Heart left ventricle (tissue), 13 donors: ENCODE data around the gene ELFN2.

Experiments
- CTCF ChIP-seq, 12 donors: fragments of 200-600 bp; sonication (generic) in 4 of 12; IDR thresholded peaks; one replicate each; pipeline versions ENCODE4 v1.5.0 to v1.8.0; 2018 to 2022; ENCODE audit warnings: antibody characterized with exemption in 12 of 12, mild to moderate bottlenecking in 5 of 12
- POLR2A ChIP-seq, 2 donors: fragments of 450-650 bp; IDR thresholded peaks; one replicate each; pipeline ENCODE4 v1.6.1; 2017; ENCODE audit warnings: antibody characterized with exemption in 2 of 2, mild to moderate bottlenecking in 2 of 2, moderate library complexity in 2 of 2
- donor health status: ischemic (EF 13 %, LVEDD 7.1; RV severe dilation, severe dysfunction).
- donor health status: DM: no; HTN: yes; CAD: no.
- donor health status: DM: no; HTN: no; CAD: no.
- donor health status: ischemic (EF 25% LVEDD 6.9; RV normal size, moderate dysfunction).
- donor health status: ischemic (EF 25% LVEDD 5.7; RV mildly dilated, moderate dysfunction).
- donor health status: ischemic (EF 35%, LVEDD 5.7; RV mildly dilated, moderate dysfunction).
- donor health status: nonischemic (EF 11% LVEDD 7.7; RV severe dilation, severe dysfunction).
- donor health status: DM: yes; HTN: yes; CAD: no.
- donor health status: PGD.
- donor health status: ischemic (EF 29% LVEDD 5.4; RV normal size, mild dysfunction).
- donor health status: nonischemic (EF 23%, LVEDD 6.1; RV moderate dilation, normal function).

GRCh38 chr22:37404091-37404490 lies 23.2 kb downstream of the ELFN2 start:
- no peak for TF ChIP-seq CTCF (IDR thresholded peaks at IDR 0.05)
- TF ChIP-seq POLR2A (IDR thresholded peaks at IDR 0.05) = no peak
